MM.1S (cell line): Measurements from ENCODE around the gene SLC24A4.

Experiments
- DNase-seq: peaks from one replicate; pipeline ENCODE4 v3.0.0-alpha.2; 2015
- H2AFZ ChIP-seq: fragments of 300-600 bp; sonication (generic); 2 replicates; pipeline ENCODE4 v1.6.0; 2016; ENCODE audit warnings: antibody characterized with exemption, low read length
- H3F3A ChIP-seq: fragments of 300-600 bp; sonication (generic); 2 replicates; pipeline ENCODE4 v1.6.1; 2016; ENCODE audit warnings: mild to moderate bottlenecking, antibody characterized with exemption, low read length, moderate library complexity, mixed read lengths; ENCODE audit not compliant: insufficient read depth
- H3K27ac ChIP-seq: fragments of 300-600 bp; sonication (generic); 2 replicates; pipeline ENCODE4 v1.5.1; 2016; ENCODE audit warnings: mild to moderate bottlenecking, low read length
- H3K27me3 ChIP-seq: fragments of 300-600 bp; sonication (generic); replicated peaks from 2 replicates; pipeline ENCODE4 v1.6.0; 2016; ENCODE audit warnings: low read length; ENCODE audit not compliant: insufficient read depth
- H3K36me3 ChIP-seq: fragments of 300-600 bp; sonication (generic); replicated peaks from 2 replicates; pipeline ENCODE4 v1.6.1; 2016; ENCODE audit warnings: mild to moderate bottlenecking, low read length, mixed read lengths; ENCODE audit not compliant: insufficient read depth
- H3K4me1 ChIP-seq: fragments of 300-600 bp; sonication (generic); 2 replicates; pipeline ENCODE4 v1.6.1; 2016; ENCODE audit warnings: low read length, mixed read lengths
- H3K4me2 ChIP-seq: fragments of 300-600 bp; sonication (generic); 2 replicates; pipeline ENCODE4 v1.6.0; 2016; ENCODE audit warnings: low read depth, low read length
- H3K4me3 ChIP-seq: fragments of 300-600 bp; sonication (generic); 2 replicates; pipeline ENCODE4 v1.5.1; 2016; ENCODE audit warnings: low read length, mixed read lengths
- H3K79me2 ChIP-seq: fragments of 300-600 bp; sonication (generic); 2 replicates; pipeline ENCODE4 v1.6.1; 2016; ENCODE audit warnings: mixed run types, low read length, mixed read lengths
- H3K9ac ChIP-seq: fragments of 300-600 bp; sonication (generic); 2 replicates; pipeline ENCODE4 v1.6.1; 2016; ENCODE audit warnings: low read length, mixed read lengths
- H3K9me2 ChIP-seq: fragments of 300-600 bp; sonication (generic); replicated peaks from 2 replicates; pipeline ENCODE4 v1.6.1; 2016; ENCODE audit warnings: mild to moderate bottlenecking, low read length, mixed read lengths; ENCODE audit not compliant: insufficient read depth
- H3K9me3 ChIP-seq: fragments of 300-600 bp; sonication (generic); replicated peaks from 2 replicates; pipeline ENCODE4 v1.6.1; 2016; ENCODE audit warnings: mild to moderate bottlenecking, low read length, mixed read lengths; ENCODE audit not compliant: insufficient read depth
- H4K20me1 ChIP-seq: fragments of 300-600 bp; sonication (generic); 2 replicates; pipeline ENCODE4 v1.6.1; 2016; ENCODE audit warnings: mild to moderate bottlenecking, low read length, moderate library complexity, mixed read lengths; ENCODE audit not compliant: insufficient read depth
- CTCF ChIP-seq: fragments of 300-600 bp; sonication (generic); IDR thresholded peaks from 2 replicates; pipeline ENCODE4 v1.5.1; 2016; ENCODE audit warnings: antibody characterized with exemption, low read length, mixed read lengths
- EZH2 ChIP-seq: fragments of 300-600 bp; sonication (generic); optimal IDR thresholded peaks from 2 replicates; pipeline ENCODE3; 2017; ENCODE audit warnings: low read depth, mild to moderate bottlenecking, antibody characterized with exemption, low read length, mixed read lengths
- EZH2phosphoT487 ChIP-seq: fragments of 300-600 bp; sonication (generic); IDR thresholded peaks from 2 replicates; pipeline ENCODE4 v1.6.1; 2018; ENCODE audit warnings: antibody characterized with exemption, low read length

The SLC24A4 gene

GRCh38 chr14:92386637-92387036 is 63.7 kb downstream of the SLC24A4 start:
- H3K4me1 ChIP-seq: no peaks in the 10 kb centered on the region
- DNase-seq: no peak
- H3K4me2 ChIP-seq: no peak overlapping the region
- H3K9me2 ChIP-seq: no peaks in the 10 kb centered on the region
- no peak overlapping the region for H2AFZ ChIP-seq
- H3K4me3 ChIP-seq: no peak overlapping the region
- H3K27me3 ChIP-seq: no peaks in the 10 kb centered on the region
- no peaks in the 10 kb centered on the region for H3K36me3 ChIP-seq
- no peaks in the 10 kb centered on the region for H4K20me1 ChIP-seq
- no peak overlapping the region for H3K27ac ChIP-seq
- H3K79me2 ChIP-seq: no peaks in the 10 kb centered on the region
- no peak overlapping the region for H3K9ac ChIP-seq
- H3K9me3 ChIP-seq: no peaks in the 10 kb centered on the region
- TF ChIP-seq EZH2 (no peak), CTCF (no peak), EZH2phosphoT487 (no peak)
- no peaks in the 10 kb centered on the region for H3F3A ChIP-seq

GRCh38 chr14:92387578-92387977 is 64.6 kb downstream of the SLC24A4 start:
- Histone ChIP-seq H3K9me2 (no peaks in the 10 kb centered on the region), H3F3A (no peaks in the 10 kb centered on the region), H3K4me3 (no peak overlapping the region), H3K36me3 (no peaks in the 10 kb centered on the region), H3K9ac (no peak overlapping the region), H3K27me3 (no peaks in the 10 kb centered on the region), H3K4me1 (no peaks in the 10 kb centered on the region), H2AFZ (no peak overlapping the region), H3K4me2 (no peak overlapping the region), H4K20me1 (no peaks in the 10 kb centered on the region), H3K27ac (no peak overlapping the region), H3K9me3 (no peaks in the 10 kb centered on the region), H3K79me2 (no peaks in the 10 kb centered on the region)
- DNase-seq: no peak
- TF ChIP-seq CTCF (no peak), EZH2 (no peak), EZH2phosphoT487 (no peak)

GRCh38 chr14:92389598-92390158 is 66.7 kb downstream of the SLC24A4 start:
- H3K9me2 ChIP-seq: no peaks in the 10 kb centered on the region
- H3K4me3 ChIP-seq: no peak overlapping the region
- H3K4me1 ChIP-seq: no peaks in the 10 kb centered on the region
- no peaks in the 10 kb centered on the region for H3K9me3 ChIP-seq
- no peaks in the 10 kb centered on the region for H3K27me3 ChIP-seq
- H3K79me2 ChIP-seq: no peaks in the 10 kb centered on the region
- H3K4me2 ChIP-seq: no peak overlapping the region
- no peak for DNase-seq
- H2AFZ ChIP-seq: no peak overlapping the region
- no peak overlapping the region for H3K9ac ChIP-seq
- no peaks in the 10 kb centered on the region for H4K20me1 ChIP-seq
- H3F3A ChIP-seq: no peaks in the 10 kb centered on the region
- H3K27ac ChIP-seq: no peak overlapping the region
- no peak for TF ChIP-seq EZH2phosphoT487
- no peak for TF ChIP-seq CTCF
- no peak for TF ChIP-seq EZH2
- no peaks in the 10 kb centered on the region for H3K36me3 ChIP-seq
